ENCODE results near the gene PACS2.
A peak's percentile ranks its signal among the peaks of the same experiment; 100 is the strongest.

PACS2 gene

DNA sequence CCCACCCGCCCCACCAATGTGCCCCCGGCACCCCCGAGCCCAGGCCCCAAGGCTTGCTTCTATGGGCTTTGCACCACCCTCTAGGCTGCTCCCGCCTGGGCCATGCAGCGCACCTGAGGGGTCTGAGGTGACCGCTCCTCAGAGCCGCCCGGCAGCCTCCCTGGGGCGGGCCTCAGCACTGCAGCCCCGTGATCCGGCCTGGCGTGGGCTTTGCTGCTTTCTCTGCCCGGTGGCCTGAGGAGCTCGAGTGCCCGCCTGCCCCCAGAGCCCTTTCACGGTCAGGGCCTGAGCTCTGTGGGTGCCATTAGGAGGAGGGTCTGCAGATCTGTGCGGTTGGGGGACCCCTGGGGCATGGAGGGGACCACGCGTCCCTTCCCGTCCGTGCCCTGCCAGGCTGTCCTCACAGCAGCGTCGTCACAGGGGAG, 111.3 kb downstream of the PACS2 start:
- no peak for DNase-seq

DNA sequence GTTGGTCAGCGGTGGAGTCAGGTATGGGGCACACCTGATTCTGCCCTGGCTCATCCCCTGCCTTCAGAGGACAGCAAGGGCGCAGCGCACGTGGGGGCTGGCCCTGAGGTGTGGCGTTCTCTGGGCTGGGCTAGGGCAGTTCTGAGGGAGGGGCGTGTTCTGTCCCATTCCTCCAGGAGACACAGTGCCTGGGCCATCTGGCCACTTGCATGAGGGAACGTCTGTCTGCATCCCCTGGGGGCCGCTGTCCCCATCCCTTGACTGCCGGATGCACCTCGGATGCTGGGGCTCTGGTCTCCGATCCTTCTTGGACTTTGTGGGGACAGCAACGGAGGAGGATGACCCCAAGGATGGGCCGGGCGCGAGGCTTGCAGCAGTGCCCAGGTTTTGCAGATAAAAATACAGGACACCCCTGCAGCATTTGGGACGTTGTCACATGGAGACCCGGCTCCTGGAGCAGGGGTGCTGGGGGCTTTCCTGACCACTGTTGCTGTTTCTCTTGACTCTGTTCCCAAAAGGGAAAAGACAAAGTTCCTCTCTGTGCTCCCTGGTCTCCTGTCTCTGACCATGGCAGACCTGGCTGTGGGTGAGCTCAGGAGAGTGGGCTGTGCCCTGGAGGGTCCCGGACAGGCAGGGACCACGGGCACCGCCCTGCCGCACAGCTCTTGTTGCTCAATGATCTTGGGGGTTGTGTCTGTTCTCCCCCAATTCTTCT, 112.0 kb downstream of the PACS2 start:
- DNase-seq = no peak

DNA sequence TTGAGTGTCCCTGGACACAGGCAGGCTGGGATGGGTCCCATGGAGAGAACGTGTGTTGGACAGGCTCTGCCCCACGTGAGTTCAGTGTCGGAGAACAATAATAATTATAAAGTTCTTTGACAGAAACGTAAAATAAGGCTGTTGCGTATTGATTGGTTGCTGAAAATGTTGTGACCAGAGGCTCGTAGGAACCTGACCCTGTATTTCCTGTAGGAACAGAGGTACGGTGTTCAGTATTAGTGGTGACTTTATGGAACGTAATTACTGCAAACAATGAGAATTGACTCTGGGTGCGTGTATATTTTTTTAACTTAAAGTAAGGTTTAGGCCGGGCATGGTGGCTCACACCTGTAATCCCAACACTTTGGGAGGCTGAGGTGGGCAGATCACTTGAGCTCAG, 112.9 kb downstream of the PACS2 start:
- no peak for DNase-seq

GRCh38 chr14:105427936-105428485, 113.5 kb downstream of the PACS2 start:
- no peak for DNase-seq

- no peak for DNase-seq
Observed at GRCh38 chr14:105430042-105430441, 115.5 kb downstream of the PACS2 start.

- no peak for DNase-seq
Observed at GRCh38 chr14:105430565-105430964, 116.0 kb downstream of the PACS2 start.

- no peak for DNase-seq
Observed at GRCh38 chr14:105431256-105431655, 116.7 kb downstream of the PACS2 start.

GRCh38 chr14:105432657-105433056, 118.1 kb downstream of the PACS2 start:
- DNase-seq = no peak

- DNase-seq = no peak
Observed at GRCh38 chr14:105433161-105433605, 118.6 kb downstream of the PACS2 start.

DNA sequence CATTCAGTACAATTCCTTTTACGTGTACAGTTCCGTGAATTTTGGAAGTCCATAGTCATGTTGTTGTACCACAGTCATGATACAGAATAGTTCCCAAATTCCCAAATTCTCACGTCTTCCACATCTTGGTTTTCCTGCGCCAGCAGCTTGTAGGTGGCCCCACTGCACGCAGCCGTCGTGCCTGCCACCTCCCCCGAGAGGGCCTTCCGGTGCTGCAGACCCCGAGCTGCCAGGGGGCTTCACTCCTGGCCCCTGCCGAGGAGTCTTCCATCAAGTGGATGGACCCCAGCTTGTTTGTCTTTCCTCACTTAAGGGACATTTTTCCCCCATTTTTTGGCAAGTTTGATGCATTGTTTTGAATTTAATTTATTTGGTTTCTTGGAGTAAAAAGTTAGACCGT, 121.9 kb downstream of the PACS2 start:
- DNase-seq = no peak

DNA sequence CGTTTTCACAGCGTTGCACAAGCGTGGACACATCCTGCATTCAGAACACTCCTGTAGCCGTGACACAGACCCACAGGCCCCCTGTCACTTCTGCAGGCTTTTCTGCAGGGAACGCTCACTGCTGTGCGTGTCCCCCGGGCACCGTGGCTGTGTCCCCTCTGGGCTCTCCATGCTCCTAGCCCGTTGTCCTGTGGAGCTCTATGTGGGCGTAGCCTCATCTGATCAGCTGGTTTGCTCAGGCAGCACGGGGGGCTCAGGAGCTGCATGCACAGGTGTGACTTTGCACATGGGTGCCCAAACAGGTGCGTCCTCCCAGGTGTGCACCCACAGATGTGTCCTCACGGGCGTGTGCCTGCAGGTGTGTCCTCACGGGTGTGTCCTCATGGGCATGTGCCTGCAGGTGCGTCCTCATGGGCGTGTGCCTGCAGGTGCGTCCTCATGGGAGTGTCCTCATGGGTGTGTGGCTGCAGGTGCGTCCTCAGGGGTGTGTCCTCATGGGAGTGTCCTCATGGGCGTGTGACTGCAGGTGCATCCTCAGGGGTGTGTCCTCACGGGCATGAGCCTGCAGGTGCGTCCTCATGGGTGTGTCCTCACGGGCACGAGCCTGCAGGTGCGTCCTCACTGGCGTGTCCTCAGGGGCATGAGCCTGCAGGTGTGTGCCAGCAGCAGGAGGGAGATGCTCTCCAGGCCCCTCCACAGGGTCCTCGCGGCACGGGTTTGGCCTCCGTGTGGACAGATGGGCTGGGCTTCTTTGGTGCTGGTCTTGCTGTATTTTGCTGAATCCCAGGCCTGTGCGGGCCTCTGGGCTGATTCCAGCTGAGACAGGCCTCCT, 122.6 kb downstream of the PACS2 start:
- peak; percentile 27 to 58 for DNase-seq

DNA sequence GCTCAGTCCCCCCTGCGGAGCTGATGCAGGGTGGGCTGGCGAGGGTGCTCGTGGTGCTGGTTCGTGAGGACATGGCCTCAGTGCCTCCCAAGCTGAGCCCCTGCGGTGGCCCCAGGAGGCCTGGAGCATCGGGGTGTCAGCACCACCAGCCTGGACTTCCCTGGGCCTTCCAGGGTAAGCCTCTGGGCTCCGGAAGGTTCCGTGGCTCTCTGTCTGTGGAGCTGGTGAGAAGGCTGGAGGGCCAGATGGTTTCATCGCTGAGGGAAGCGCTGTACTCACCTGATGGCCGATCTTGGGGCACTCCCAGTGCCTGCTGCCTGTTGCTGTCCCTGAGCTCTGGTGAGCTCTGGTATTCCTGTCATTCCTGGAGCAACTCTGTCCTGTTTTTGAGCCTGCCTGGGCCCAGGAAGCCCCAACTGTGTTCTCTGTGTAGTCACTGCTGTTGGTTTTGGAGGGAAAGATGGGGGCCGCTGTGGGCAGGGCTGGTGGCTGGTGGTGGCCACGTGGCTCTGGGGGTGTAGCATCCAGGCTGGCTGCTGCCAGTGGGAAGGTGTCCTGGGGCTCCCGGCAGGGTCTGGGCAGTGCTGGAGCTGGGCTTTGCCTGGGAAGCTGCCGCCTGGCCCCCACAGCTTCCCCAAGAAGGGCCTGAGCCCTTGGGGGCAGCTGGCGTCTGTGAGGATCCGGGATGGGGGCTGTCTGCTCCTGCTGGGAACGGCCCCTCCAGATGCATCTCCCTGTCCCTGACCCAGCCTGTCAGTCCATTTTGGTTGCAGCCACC, 123.4 kb downstream of the PACS2 start:
- no peak for DNase-seq

- no peak for DNase-seq
Observed at GRCh38 chr14:105439179-105439578, 124.6 kb downstream of the PACS2 start.

GRCh38 chr14:105439710-105440553, 125.4 kb downstream of the PACS2 start:
- DNase-seq = peak; percentile 27 to 70

DNA sequence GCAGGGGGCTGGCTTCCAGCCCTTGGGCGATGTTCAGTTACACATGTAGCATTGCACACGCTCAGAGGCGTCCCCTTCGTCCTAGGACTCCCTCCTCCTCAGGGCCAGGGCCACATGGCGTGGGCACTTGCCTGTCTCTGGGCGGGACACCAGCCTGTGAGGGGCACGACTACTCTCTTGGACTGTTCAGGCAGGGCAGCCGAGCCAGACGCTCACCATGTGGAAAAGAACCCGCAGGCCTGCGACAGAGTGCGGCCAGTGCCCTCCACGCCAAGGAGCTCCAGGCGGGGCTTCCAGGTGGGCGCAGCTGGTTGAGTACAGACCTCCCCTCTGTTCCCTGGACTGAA, 126.0 kb downstream of the PACS2 start:
- DNase-seq = no peak

DNA sequence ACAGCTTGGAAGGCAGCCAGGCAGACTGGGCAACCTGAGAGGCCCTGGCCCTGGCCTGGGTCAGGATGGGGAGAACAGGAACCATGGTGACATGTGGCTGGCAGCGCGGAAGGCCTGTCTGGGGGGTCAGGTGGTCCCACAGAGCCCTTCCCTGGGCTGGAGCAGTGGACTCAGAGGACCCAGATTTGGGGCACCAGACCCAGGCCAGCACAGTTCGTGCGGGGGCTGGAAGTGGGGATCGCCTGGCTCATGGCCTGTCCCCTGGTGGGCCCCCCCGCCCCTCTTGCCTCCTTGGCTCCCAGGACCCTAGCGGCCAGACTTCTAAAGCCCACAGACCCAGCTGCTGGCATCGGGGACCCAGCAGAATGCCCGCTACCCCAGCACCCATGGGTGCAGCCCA, 126.4 kb downstream of the PACS2 start:
- no peak for DNase-seq

GRCh38 chr14:105442125-105442524, 127.6 kb downstream of the PACS2 start:
- no peak for DNase-seq

- DNase-seq = no peak
Observed at GRCh38 chr14:105442834-105443233, 128.3 kb downstream of the PACS2 start.

GRCh38 chr14:105444859-105445258, 130.3 kb downstream of the PACS2 start:
- DNase-seq = no peak

DNA sequence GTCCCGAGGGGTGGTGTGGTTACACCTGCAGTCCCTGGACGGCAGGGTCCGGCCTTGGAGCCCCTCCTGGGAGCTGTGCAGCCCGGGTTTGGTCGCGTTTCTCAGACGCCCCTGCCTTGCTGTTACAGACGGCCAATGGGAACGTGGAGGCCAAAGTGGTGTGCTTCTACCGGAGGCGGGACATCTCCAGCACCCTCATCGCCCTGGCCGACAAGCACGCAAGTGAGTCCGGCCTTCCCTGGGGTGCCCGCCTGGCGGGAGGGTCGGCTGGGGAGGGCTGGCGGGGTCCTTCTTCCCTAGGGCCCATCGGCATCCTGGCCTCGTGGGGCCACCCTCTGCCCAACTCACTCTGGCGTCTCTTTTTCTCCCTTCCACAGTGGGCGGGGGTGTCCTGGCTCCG, 130.7 kb downstream of the PACS2 start:
- no peak for DNase-seq

DNA sequence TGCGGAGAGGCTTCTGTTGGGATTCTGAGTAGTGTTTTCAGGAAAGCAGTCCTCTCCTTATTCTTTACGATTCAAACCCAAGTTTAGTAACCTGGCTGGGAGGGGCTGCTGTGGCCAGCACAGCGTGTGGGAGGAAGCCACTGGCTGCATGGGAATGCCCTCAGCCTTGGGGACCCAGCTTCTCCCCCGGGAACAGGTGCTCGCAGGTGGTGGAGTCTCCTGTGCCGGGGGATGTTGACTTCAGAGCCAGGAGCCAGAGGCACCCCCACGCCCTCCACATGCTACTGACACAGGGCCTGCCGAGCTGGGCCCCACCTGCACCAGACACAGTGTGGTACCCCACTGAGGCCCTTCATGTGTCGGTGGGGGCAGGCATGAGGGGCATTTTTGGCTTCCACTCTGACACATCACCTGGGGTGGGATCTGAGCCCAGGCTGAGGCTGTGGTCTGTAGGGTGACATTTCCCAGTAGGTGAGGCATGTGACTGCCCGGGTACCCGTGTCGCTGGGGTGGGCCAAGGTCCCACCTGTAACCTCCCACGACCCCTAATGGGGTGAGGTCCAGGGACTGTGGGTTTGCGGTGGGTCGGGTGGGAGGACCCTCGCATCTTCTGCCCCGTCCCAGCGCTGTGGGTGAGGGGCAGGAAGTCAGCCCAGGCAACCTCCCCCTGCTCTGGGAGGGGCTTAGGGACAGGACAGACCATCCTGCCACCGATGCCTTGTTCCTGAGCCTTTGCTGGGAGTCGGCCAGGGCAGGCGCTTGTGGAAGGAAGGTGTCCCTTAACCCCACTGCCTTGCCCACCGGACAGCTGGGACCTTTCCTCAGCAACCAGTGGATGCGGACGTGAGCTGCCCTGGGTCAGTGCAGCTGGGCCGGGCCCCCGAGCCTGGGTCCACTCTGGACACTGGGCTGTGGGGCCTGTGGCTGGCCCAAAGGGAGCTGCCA, 131.6 kb downstream of the PACS2 start:
- no peak for DNase-seq

All from NCI-H2081 (cell line).